Measurements from ENCODE around the gene EIF3F. TPM values are rescaled to one million over a fixed set of nuclear protein-coding genes. Genes with fewer than 3 reads are reported as not detected.

The EIF3F gene
- total RNA-seq, 1 experiment from 2014 or later: 197 TPM

GRCh38 chr11:8031248-8032115 is 44.3 kb downstream of the EIF3F start:
- Mint-ChIP-seq H3K27ac (ENCODE audit: unreplicated experiment) (no peak overlapping the region), H3K4me1 (ENCODE audit: low read depth, unreplicated experiment) (peaks cover 9% of the 10 kb centered on the region), H3K36me3 (ENCODE audit: insufficient read depth, unreplicated experiment) (no peaks in the 10 kb centered on the region), H3K9me3 (ENCODE audit: low read depth, unreplicated experiment) (no peaks in the 10 kb centered on the region), H3K27me3 (ENCODE audit: unreplicated experiment) (peaks cover 72% of the 10 kb centered on the region), H3K4me3 (ENCODE audit: low read depth, unreplicated experiment) (no peak overlapping the region)
- no TSS peak for BruUV-seq (replicated peaks)
- intact Hi-C loops (cut with micrococcal nuclease; ENCODE audit: unreplicated experiment): loop anchor here (2.0 kb wide), 1 partner anchor 39 kb away; no protein-coding TSS in a partner anchor
- CTCF ChIA-PET: interaction anchor here (5.0 kb wide), 1 partner anchor 68 kb away, joined by 59 read pairs; no protein-coding TSS in a partner anchor
- DNase-seq: no peak
- TF ChIP-seq, protein P1, sequence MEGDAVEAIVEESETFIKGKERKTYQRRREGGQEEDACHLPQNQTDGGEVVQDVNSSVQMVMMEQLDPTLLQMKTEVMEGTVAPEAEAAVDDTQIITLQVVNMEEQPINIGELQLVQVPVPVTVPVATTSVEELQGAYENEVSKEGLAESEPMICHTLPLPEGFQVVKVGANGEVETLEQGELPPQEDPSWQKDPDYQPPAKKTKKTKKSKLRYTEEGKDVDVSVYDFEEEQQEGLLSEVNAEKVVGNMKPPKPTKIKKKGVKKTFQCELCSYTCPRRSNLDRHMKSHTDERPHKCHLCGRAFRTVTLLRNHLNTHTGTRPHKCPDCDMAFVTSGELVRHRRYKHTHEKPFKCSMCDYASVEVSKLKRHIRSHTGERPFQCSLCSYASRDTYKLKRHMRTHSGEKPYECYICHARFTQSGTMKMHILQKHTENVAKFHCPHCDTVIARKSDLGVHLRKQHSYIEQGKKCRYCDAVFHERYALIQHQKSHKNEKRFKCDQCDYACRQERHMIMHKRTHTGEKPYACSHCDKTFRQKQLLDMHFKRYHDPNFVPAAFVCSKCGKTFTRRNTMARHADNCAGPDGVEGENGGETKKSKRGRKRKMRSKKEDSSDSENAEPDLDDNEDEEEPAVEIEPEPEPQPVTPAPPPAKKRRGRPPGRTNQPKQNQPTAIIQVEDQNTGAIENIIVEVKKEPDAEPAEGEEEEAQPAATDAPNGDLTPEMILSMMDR (IDR thresholded peaks at IDR 0.05; ENCODE audit: unreplicated experiment): no peak

GRCh38 chr11:8032122-8032521 is 45.0 kb downstream of the EIF3F start:
- BruUV-seq (replicated peaks): no TSS peak
- Mint-ChIP-seq H3K27ac (ENCODE audit: unreplicated experiment) (no peak overlapping the region), H3K9me3 (ENCODE audit: low read depth, unreplicated experiment) (no peaks in the 10 kb centered on the region), H3K36me3 (ENCODE audit: insufficient read depth, unreplicated experiment) (no peaks in the 10 kb centered on the region), H3K4me1 (ENCODE audit: low read depth, unreplicated experiment) (peaks cover 9% of the 10 kb centered on the region), H3K27me3 (ENCODE audit: unreplicated experiment) (peaks cover 78% of the 10 kb centered on the region), H3K4me3 (ENCODE audit: low read depth, unreplicated experiment) (no peak overlapping the region)
- no peak for DNase-seq
- intact Hi-C loops (cut with micrococcal nuclease; ENCODE audit: unreplicated experiment): loop anchor here (2.0 kb wide), 1 partner anchor 39 kb away; no protein-coding TSS in a partner anchor
- CTCF ChIA-PET: interaction anchor here (5.0 kb wide), 1 partner anchor 67 kb away, joined by 59 read pairs; no protein-coding TSS in a partner anchor
- TF ChIP-seq, protein P1 (IDR thresholded peaks at IDR 0.05; ENCODE audit: unreplicated experiment): no peak

- H3K27me3 Mint-ChIP-seq (ENCODE audit: unreplicated experiment): peaks cover 85% of the 10 kb centered on the region
- no peaks in the 10 kb centered on the region for H3K36me3 Mint-ChIP-seq (ENCODE audit: insufficient read depth, unreplicated experiment)
- H3K4me3 Mint-ChIP-seq (ENCODE audit: low read depth, unreplicated experiment): no peak overlapping the region
- H3K4me1 Mint-ChIP-seq (ENCODE audit: low read depth, unreplicated experiment): peaks cover 9% of the 10 kb centered on the region
- no peak for DNase-seq
- TF ChIP-seq, protein P1 (IDR thresholded peaks at IDR 0.05; ENCODE audit: unreplicated experiment): no peak
- CTCF ChIA-PET: interaction anchor here (0.6 to 5.0 kb wide), 13 partner anchors 10 to 66 kb away, joined by 3 to 59 read pairs (median 5); no protein-coding TSS in a partner anchor
- no peak overlapping the region for H3K27ac Mint-ChIP-seq (ENCODE audit: unreplicated experiment)
- no peaks in the 10 kb centered on the region for H3K9me3 Mint-ChIP-seq (ENCODE audit: low read depth, unreplicated experiment)
- intact Hi-C loops (cut with micrococcal nuclease; ENCODE audit: unreplicated experiment): loop anchor here (1.0 to 2.0 kb wide), 2 partner anchors 38 to 67 kb away; no protein-coding TSS in a partner anchor
- BruUV-seq (replicated peaks): no TSS peak
These were observed 45.6 kb downstream of the EIF3F start for GRCh38 chr11:8032576-8033304.

DNA sequence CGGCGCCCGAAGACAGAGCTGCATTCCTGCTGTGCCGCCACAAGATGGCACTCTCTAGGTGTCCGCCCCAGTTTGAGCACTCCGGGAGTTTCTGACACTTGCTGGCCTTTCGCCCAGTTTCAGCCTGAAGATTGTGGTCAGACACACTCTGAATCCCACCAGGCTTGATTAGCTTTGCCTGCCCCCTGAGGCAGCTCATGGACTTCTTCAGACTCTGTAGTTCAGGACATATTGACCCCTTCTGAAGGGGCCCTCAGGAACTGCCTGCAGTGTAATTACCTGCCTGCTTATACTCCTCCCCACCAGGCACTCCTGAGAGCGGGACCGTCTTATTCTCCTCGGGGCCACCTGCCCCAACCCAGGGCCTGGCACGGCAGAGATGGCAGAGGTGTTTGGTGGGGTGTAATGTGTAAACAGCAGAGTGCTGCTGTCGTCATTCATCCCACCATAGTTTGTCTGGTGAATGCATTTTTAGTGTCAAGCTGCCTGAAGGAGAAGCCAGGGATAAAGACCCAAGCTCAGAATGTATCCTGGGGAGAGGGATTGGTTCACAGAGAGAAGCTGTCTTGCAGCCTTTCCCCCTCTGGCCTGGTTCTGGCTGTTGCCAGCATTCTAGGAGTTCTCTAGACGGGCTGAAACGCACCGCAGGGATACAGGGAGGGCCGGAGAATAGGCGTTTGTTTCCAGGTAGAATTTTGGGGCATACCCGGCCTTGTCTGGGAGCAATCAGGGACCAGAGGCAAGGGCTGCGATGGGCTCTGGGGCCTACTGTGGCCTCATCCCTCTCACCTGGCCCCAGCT is 46.4 kb downstream of the EIF3F start:
- Mint-ChIP-seq H3K27me3 (ENCODE audit: unreplicated experiment) (peaks cover 85% of the 10 kb centered on the region), H3K27ac (ENCODE audit: unreplicated experiment) (no peak overlapping the region), H3K4me1 (ENCODE audit: low read depth, unreplicated experiment) (peaks cover 9% of the 10 kb centered on the region), H3K9me3 (ENCODE audit: low read depth, unreplicated experiment) (no peaks in the 10 kb centered on the region), H3K4me3 (ENCODE audit: low read depth, unreplicated experiment) (no peak overlapping the region), H3K36me3 (ENCODE audit: insufficient read depth, unreplicated experiment) (no peaks in the 10 kb centered on the region)
- intact Hi-C loops (cut with micrococcal nuclease; ENCODE audit: unreplicated experiment): loop anchor here (1.0 to 2.0 kb wide), 2 partner anchors 37 to 66 kb away; no protein-coding TSS in a partner anchor
- TF ChIP-seq, protein P1 (IDR thresholded peaks at IDR 0.05; ENCODE audit: unreplicated experiment): peak; percentile 89
- CTCF ChIA-PET: interaction anchor here (0.6 to 5.0 kb wide), 15 partner anchors 10 to 66 kb away, joined by 3 to 59 read pairs (median 4); no protein-coding TSS in a partner anchor
- peak; percentile 75 for DNase-seq
- BruUV-seq (replicated peaks): no TSS peak
